Esophagus squamous epithelium (tissue), 4 donors: ENCODE measurements around the gene LMX1B.

Source experiments
- CTCF ChIP-seq, 6 experiments: fragments of 450-650 bp in 4 of 6; fragments of 200-600 bp in 2 of 6; sonication (generic) in 2 of 6; IDR thresholded peaks; one replicate each; pipeline ENCODE4 v1.5.1; 2016 to 2019; ENCODE audit warnings: antibody characterized with exemption in 6 of 6, mild to moderate bottlenecking in 4 of 6, moderate library complexity in 4 of 6
- POLR2A ChIP-seq, 4 donors: fragments of 450-650 bp; IDR thresholded peaks; one replicate each; pipeline ENCODE4 v1.6.1; 2017; ENCODE audit warnings: antibody characterized with exemption in 4 of 4, mild to moderate bottlenecking in 4 of 4, moderate library complexity in 3 of 4

GRCh38 chr9:126697330-126697729, 83.6 kb downstream of the LMX1B start:
- TF ChIP-seq CTCF (IDR thresholded peaks at IDR 0.05) (no peak), POLR2A (IDR thresholded peaks at IDR 0.05) (no peak)
